ENCODE data around the gene AKIP1. TPM values are rescaled to one million over a fixed set of nuclear protein-coding genes. Genes with fewer than 3 reads are reported as not detected.

The AKIP1 gene
- total and polyA plus RNA-seq, 2 of the 8 experiments (the other 6 are each of a cell fraction or from before 2014, with no cell fraction given), result 17.8 to 29.6 TPM

DNA sequence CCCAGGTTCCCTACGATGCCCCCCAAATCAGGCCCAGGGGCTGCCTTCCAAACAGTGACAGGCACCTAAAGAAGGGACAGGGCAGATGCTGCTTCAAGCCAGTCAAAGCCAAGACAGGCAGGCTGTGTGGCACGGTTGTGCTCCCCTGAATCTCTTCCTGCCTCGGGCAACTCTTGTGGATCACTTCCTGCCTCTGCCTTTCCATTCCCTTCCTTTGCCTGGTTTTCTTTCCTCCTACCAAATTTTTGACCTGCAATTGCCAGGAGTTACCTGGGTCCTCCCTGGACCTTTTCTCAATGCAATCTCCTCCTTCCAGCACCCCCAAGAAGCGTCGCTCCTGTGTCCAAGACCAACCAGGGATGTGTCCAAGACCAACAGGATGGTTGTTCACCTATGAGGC lies 16.2 kb downstream of the AKIP1 start:
- Histone ChIP-seq H2BK12ac (ENCODE audit: low read depth, low read length) (peak overlapping the region; percentile 43; the same call in 1 of the 2 replicates), H2BK15ac (ENCODE audit: low read length) (no peak overlapping the region), H3K23me2 (ENCODE audit: low read depth, low read length) (no peaks in the 10 kb centered on the region), H3K4ac (replicated peaks; ENCODE audit: insufficient read length, low read depth, low read length) (no peak overlapping the region), H3K4me1 (replicated peaks in 1 of 4; ENCODE audit: control insufficient read depth in 3 of 4, insufficient read depth in 4 of 4, low read length in 3 of 4) (peaks cover 0 to 2% (median 0%) of the 10 kb centered on the region in 4 experiments; a peak in 2 of 7 replicates), H4K20me1 (replicated peaks in 1 of 2; ENCODE audit: control insufficient read depth in 1 of 2, insufficient read depth in 2 of 2, low read length in 2 of 2) (no peaks in the 10 kb centered on the region), H3K79me2 (ENCODE audit: control insufficient read depth in 1 of 2, insufficient read depth in 2 of 2, low read length in 2 of 2) (no peaks in the 10 kb centered on the region), H2BK120ac (replicated peaks; ENCODE audit: low read depth, low read length) (no peak overlapping the region), H3K14ac (ENCODE audit: insufficient read length) (no peak overlapping the region), H2AFZ (ENCODE audit: low read length) (no peak overlapping the region), H3K4me3 (ENCODE audit: extremely low read depth in 1 of 4, insufficient read depth in 2 of 4, low read depth in 3 of 4, low read length in 4 of 4) (no peak overlapping the region), H3K23ac (ENCODE audit: insufficient read length) (no peak overlapping the region), H3K9ac (replicated peaks in 1 of 4; ENCODE audit: extremely low read depth in 1 of 4, low read depth in 3 of 4, low read length in 3 of 4) (no peak overlapping the region), H3K79me1 (ENCODE audit: low read depth, low read length) (no peaks in the 10 kb centered on the region; the same call in 1 of the 2 replicates), H2BK5ac (ENCODE audit: low read depth, low read length) (no peak overlapping the region; the same call in 1 of the 2 replicates), H4K8ac (ENCODE audit: extremely low read depth, insufficient read depth, low read length) (no peak overlapping the region), H3K4me2 (ENCODE audit: insufficient read depth in 1 of 2, low read depth in 2 of 2, low read length in 2 of 2) (no peak overlapping the region), H4K91ac (replicated peaks; ENCODE audit: insufficient read length, low read length) (no peak overlapping the region), H3K18ac (ENCODE audit: extremely low read depth, low read length) (no peak overlapping the region), H3K27me3 (replicated peaks in 1 of 4; ENCODE audit: control insufficient read depth in 3 of 4, extremely low read depth in 1 of 4, insufficient read depth in 3 of 4, low read length in 3 of 4) (no peaks in the 10 kb centered on the region), H3K56ac (replicated peaks; ENCODE audit: insufficient read length, low read depth, low read length) (no peak overlapping the region), H2AK5ac (ENCODE audit: low read depth, low read length) (no peak overlapping the region), H4K5ac (ENCODE audit: insufficient read length, low read depth, low read length) (no peak overlapping the region), H2BK20ac (ENCODE audit: low read length) (no peak overlapping the region), H3K9me3 (ENCODE audit: insufficient read depth in 2 of 2, low read depth in 1 of 2, low read length in 1 of 2) (no peaks in the 10 kb centered on the region), H3K36me3 (ENCODE audit: control insufficient read depth in 2 of 4, insufficient read depth in 4 of 4, low read length in 3 of 4) (peaks cover 0 to 6% (median 2%) of the 10 kb centered on the region in 4 experiments; a peak in 3 of 8 replicates), H3K27ac (ENCODE audit: low read depth, low read length) (no peak overlapping the region)
- WGBS, 2 experiments (ENCODE audit: extremely low coverage in 1 of 2, insufficient coverage in 1 of 2, insufficient read length in 1 of 2, insufficient replicate concordance in 2 of 2, low coverage in 1 of 2, low lambda C conversion rate in 2 of 2, missing lambda C conversion rate in 1 of 2), result 94% methylated on average over 5 of the region's 5 CpGs; no CpG with 5 or more reads in 1 of the 2 experiments
- no peak for DNase-seq (ENCODE audit: low read depth in 1 of 2, low spot score in 2 of 2)
- no peak for TF ChIP-seq CTBP2 (IDR thresholded peaks at IDR 0.05; ENCODE audit: borderline replicate concordance, insufficient read depth, insufficient read length, low read length)
- TF ChIP-seq CHD1 (IDR thresholded peaks at IDR 0.05; ENCODE audit: low read depth, low read length), result no peak
- TF ChIP-seq PHF8 (conservative IDR thresholded peaks at IDR 0.05; ENCODE audit: low read depth, low read length), result no peak
- TF ChIP-seq POU5F1 (IDR thresholded peaks at IDR 0.05; ENCODE audit: low read depth, low read length), result no peak
- TF ChIP-seq CTCF (IDR thresholded peaks at IDR 0.05; ENCODE audit: control extremely low read depth in 1 of 3, insufficient read depth in 1 of 3, low read depth in 1 of 3, low read length in 3 of 3), result no peak
- POLR2A ChIA-PET (ENCODE audit: partially characterized antibody), result interaction anchor here (1.4 to 1.8 kb wide), 2 partner anchors 16 to 37 kb away, joined by 3 to 4 read pairs; partner anchors contain the start of gene TMEM9B
- FAIRE-seq, result no peak
- CTCF ChIA-PET (ENCODE audit: partially characterized antibody), result interaction anchor here (0.6 to 3.4 kb wide), 5 partner anchors 10 to 228 kb away, joined by 3 to 20 read pairs (median 6); no protein-coding TSS in a partner anchor

All from H1 (cell line).